Measurements from ENCODE around the gene ANKRD61.
"Not testable (repeated sequence)": the region's sequence is repeated elsewhere in the genome, so short reads cannot be mapped to it uniquely, and the experiment has no call there.

ANKRD61 gene

GRCh38 chr7:6030988-6031387 lies at the start of gene ANKRD61:
TSS of gene ANKRD61 (plus strand) at chr7:6031376. CDS start at chr7:6031376, 0 bp downstream.
- no peak for DNase-seq

GRCh38 chr7:5987061-5987460 lies 44.1 kb upstream of the ANKRD61 start:
- DNase-seq, result not testable (repeated sequence)

GRCh38 chr7:5997210-5997808 lies 33.9 kb upstream of the ANKRD61 start:
- DNase-seq, result peak; percentile 48 to 57

- DNase-seq, result no peak
These were observed 23.8 kb upstream of the ANKRD61 start for GRCh38 chr7:6007386-6007785.

- not testable (repeated sequence) for DNase-seq
These were observed 23.2 kb upstream of the ANKRD61 start for GRCh38 chr7:6007835-6008590.

- DNase-seq, result peak; percentile 94 to 97
These were observed 22.2 kb upstream of the ANKRD61 start, which contains the start of the genes AIMP2 and PMS2 for GRCh38 chr7:6008668-6009611. TSS of gene AIMP2 (plus strand) at chr7:6009272. CDS start at chr7:6009364, 92 bp downstream. TSS of gene PMS2 (minus strand) at chr7:6009049. CDS start at chr7:6009019, 30 bp downstream.

- DNase-seq, result not testable (repeated sequence)
These were observed 20.8 kb upstream of the ANKRD61 start for GRCh38 chr7:6010370-6010769.

GRCh38 chr7:6011541-6011940 lies 19.6 kb upstream of the ANKRD61 start:
- no peak for DNase-seq

- DNase-seq, result no peak
These were observed 18.6 kb upstream of the ANKRD61 start for GRCh38 chr7:6012355-6013104.

GRCh38 chr7:6015917-6016652 lies 15.1 kb upstream of the ANKRD61 start:
- DNase-seq, result no peak

- no peak for DNase-seq
These were observed 14.6 kb upstream of the ANKRD61 start for GRCh38 chr7:6016653-6016966.

GRCh38 chr7:6020371-6021286 lies 10.5 kb upstream of the ANKRD61 start:
- DNase-seq, result no peak

GRCh38 chr7:6022707-6023106 lies 8.5 kb upstream of the ANKRD61 start:
- DNase-seq, result no peak

GRCh38 chr7:6023974-6024435 lies 7.2 kb upstream of the ANKRD61 start:
- no peak for DNase-seq

- peak; percentile 60 for DNase-seq
These were observed 5.0 kb upstream of the ANKRD61 start for GRCh38 chr7:6026011-6026819.

- no peak for DNase-seq
These were observed 4.3 kb upstream of the ANKRD61 start for GRCh38 chr7:6026820-6027311.

- DNase-seq, result no peak
These were observed 3.3 kb upstream of the ANKRD61 start for GRCh38 chr7:6027806-6028365.

- DNase-seq, result no peak
These were observed 2.6 kb upstream of the ANKRD61 start for GRCh38 chr7:6028563-6028962.

- no peak for DNase-seq
These were observed 391 bp downstream of the ANKRD61 start for GRCh38 chr7:6031567-6031966.
